ENCODE data around the gene EIF5A.

The EIF5A gene

DNA sequence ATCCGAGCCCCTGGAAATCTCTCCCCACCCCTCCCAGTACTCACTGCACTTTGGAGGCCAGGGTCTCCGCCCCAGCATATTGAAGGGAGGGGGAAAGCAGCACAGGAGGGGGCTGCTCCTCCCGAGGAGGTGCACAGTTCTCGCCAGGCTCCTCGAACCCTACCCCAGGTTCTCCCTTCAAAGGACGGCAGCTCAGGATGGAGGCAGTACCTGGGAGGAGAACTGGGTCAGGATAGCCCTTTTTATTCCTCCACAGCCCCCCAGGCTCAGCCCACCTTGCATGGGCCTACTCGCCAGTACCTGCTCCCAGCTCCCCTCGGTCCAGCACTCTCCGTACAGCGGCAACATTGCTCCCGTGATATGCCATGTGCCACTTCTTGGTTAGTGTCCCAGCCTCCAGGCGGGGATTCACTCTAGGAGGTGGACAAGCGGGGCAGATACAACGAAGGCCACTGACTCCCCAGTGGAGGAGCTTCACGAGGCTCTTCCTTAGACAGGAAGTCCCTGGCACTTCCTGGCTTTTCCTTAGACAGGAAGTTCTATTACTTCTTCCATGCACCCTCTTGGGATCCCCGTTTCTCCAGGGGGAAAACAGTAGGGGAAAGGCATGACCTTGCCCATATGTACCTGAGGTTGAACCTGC is 9.9 kb downstream of the EIF5A start:
- Histone ChIP-seq H3K9ac (ENCODE audit: low read length) (no peak overlapping the region), H3K4me3 (ENCODE audit: low read length) (no peak overlapping the region), H3K36me3 (ENCODE audit: control insufficient read depth, insufficient read depth, low read length, severe bottlenecking) (peaks cover 66% of the 10 kb centered on the region), H3K4me1 (ENCODE audit: control insufficient read depth, insufficient read depth, low read length) (peaks cover 29% of the 10 kb centered on the region), H3K27me3 (replicated peaks; ENCODE audit: control insufficient read depth, insufficient read depth, low read length) (no peaks in the 10 kb centered on the region), H3K9me3 (ENCODE audit: control insufficient read depth, low read length) (no peaks in the 10 kb centered on the region)
- no peak for DNase-seq (ENCODE audit: low read depth)

DNA sequence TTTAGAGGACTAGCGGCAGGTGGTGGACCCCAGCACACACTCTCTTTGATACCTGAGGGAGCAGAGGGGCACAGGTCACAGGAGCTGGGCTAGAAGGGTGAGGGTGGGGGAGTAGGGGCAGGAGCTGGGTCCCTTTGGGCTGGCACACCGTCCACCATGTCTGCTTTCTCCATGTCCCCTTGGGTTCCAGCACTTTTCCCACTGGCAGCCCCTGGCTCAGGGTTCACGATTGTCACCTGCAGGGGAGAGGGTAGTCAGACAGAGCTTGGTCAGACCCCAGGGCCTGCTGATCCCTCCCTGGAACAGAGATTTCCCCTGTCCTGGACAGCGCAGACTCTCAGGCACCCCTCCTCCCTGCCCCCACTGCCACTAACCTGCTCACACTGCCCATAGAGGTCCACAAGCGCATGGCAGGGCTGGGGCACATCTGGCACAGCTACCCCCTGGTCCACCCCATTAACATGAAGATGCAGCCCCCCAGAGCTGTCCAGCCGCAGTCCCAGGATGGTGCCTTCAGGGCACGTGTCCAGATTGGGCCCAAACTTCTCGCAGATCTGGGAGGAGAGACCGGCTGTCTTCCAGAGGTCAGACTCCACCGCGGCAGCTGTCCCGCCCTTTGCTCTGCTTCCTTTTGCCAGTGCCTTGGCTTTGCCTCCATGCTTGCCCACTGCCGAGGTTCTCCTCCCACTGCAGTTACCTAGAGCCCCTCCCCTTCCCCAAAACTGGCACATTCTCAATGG is 10.9 kb downstream of the EIF5A start:
- no peaks in the 10 kb centered on the region for H3K27me3 ChIP-seq (replicated peaks; ENCODE audit: control insufficient read depth, insufficient read depth, low read length)
- H3K4me1 ChIP-seq (ENCODE audit: control insufficient read depth, insufficient read depth, low read length): peaks cover 19% of the 10 kb centered on the region
- no peak overlapping the region for H3K9ac ChIP-seq (ENCODE audit: low read length)
- no peak for DNase-seq (ENCODE audit: low read depth)
- peaks cover 66% of the 10 kb centered on the region for H3K36me3 ChIP-seq (ENCODE audit: control insufficient read depth, insufficient read depth, low read length, severe bottlenecking)
- no peaks in the 10 kb centered on the region for H3K9me3 ChIP-seq (ENCODE audit: control insufficient read depth, low read length)
- H3K4me3 ChIP-seq (ENCODE audit: low read length): no peak overlapping the region

DNA sequence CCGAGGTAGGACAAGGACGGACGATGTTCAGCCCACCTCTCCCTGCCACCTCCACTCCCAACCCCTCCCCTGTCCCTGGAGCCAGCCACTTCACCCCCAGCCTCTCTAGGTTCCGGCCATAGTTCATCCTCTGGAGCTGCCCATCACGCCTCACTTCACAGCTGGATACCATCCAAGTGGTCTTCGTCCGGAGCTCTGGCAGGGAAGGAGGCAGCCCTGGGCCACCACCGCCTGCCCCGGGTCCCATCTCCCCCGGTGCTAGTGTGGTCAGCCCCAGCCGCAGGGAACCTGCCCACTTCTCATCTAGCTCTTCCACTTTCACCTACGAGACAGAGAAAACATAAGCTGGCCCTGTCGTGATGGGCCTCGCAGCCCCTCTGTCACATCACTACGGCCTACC is 14.0 kb downstream of the EIF5A start:
- no peaks in the 10 kb centered on the region for H3K4me1 ChIP-seq (ENCODE audit: control insufficient read depth, insufficient read depth, low read length)
- no peaks in the 10 kb centered on the region for H3K27me3 ChIP-seq (replicated peaks; ENCODE audit: control insufficient read depth, insufficient read depth, low read length)
- no peaks in the 10 kb centered on the region for H3K9me3 ChIP-seq (ENCODE audit: control insufficient read depth, low read length)
- H3K36me3 ChIP-seq (ENCODE audit: control insufficient read depth, insufficient read depth, low read length, severe bottlenecking): peaks cover 77% of the 10 kb centered on the region
- no peak overlapping the region for H3K9ac ChIP-seq (ENCODE audit: low read length)
- no peak for DNase-seq (ENCODE audit: low read depth)
- H3K4me3 ChIP-seq (ENCODE audit: low read length): no peak overlapping the region

DNA sequence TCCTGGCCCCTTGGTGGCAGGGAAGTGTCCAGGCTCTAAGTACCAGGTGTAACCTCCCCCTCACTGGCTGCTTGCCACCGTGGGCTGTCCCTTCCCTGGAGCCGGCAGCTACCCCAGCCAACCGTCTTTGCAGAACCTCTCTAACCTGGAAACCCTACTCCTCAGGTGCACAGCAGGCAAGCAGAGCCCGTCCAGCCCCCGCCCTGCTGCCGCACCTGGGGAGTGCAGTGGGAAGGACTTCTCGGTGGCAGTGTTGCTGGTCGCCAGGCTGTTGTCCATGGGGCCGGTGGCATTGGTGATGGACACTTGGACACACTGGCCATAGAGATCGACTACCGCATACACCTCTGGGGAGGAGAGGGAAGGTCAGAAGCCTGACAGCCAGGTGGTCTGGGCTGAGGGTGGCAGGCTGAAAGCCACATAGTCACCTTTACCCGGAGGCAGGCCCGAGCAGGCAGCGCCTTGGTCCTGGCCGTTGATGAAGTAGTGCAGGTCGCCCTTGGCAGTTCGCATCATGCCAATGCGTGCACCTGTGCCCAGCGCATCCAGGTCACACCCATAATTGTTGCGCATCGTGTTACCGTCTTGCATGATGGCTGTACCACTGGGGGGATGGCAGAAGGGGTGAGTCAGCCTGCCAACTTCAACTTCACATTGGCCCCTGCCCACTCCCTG is 15.2 kb downstream of the EIF5A start:
- no peak for DNase-seq (ENCODE audit: low read depth)
- Histone ChIP-seq H3K27me3 (replicated peaks; ENCODE audit: control insufficient read depth, insufficient read depth, low read length) (no peaks in the 10 kb centered on the region), H3K4me3 (ENCODE audit: low read length) (no peak overlapping the region), H3K9me3 (ENCODE audit: control insufficient read depth, low read length) (no peaks in the 10 kb centered on the region), H3K36me3 (ENCODE audit: control insufficient read depth, insufficient read depth, low read length, severe bottlenecking) (peaks cover 71% of the 10 kb centered on the region), H3K4me1 (ENCODE audit: control insufficient read depth, insufficient read depth, low read length) (peaks cover 2% of the 10 kb centered on the region), H3K9ac (ENCODE audit: low read length) (no peak overlapping the region)

DNA sequence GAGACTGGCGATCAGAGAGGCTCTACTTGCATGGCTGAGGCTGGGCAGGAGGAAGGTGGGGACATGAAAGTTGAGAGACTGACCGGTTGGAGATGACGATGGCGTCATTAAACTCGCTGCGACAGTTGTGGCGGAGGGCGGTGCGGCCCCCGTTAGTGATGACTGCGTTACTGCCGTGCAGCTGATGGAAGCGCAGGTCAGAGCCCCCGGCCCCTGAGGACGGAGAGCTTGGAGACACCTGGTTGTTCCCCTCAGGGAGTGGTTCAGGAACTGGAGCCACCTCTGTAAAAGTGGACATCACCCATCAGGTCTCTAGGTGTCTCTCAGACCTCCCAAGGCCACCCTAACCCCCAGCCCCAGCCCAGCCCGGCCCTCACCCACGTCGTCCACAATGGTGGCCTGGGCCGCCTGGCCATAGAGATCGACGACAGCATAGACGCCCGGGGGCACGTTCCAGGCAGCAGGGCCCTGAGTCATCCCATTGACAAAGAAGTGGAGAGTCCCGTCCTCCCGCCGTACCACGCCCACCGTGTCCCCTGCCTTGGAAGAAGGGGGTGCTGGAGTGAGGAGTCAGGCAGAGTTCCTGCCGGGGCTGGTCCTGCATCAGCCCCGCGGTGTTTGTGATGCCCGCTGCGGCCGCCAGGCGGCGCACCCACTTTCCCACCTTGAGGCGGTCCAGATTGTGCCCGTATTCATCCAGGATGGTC is 16.5 kb downstream of the EIF5A start:
- H3K27me3 ChIP-seq (replicated peaks; ENCODE audit: control insufficient read depth, insufficient read depth, low read length): no peaks in the 10 kb centered on the region
- no peak overlapping the region for H3K9ac ChIP-seq (ENCODE audit: low read length)
- H3K4me1 ChIP-seq (ENCODE audit: control insufficient read depth, insufficient read depth, low read length): peaks cover 12% of the 10 kb centered on the region
- no peaks in the 10 kb centered on the region for H3K9me3 ChIP-seq (ENCODE audit: control insufficient read depth, low read length)
- peaks cover 59% of the 10 kb centered on the region for H3K36me3 ChIP-seq (ENCODE audit: control insufficient read depth, insufficient read depth, low read length, severe bottlenecking)
- DNase-seq (ENCODE audit: low read depth): peak; percentile 59
- no peak overlapping the region for H3K4me3 ChIP-seq (ENCODE audit: low read length)

DNA sequence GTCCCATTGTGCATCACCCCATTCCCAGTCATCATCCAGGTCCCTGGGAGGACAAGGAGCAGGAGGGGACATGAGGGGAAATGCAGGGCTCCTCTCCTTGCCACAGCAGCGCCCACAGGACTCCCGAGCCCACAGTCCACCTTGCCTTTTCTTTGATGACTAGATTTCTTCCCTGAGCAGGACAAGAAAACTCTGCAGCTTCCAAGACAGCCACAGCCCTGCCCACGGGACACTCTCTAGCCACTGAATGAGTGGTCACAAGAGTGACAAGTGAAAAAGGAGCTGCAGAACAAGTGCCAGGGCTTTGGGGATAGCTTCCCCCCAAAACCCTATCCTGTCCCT is 17.0 kb downstream of the EIF5A start:
- H3K36me3 ChIP-seq (ENCODE audit: control insufficient read depth, insufficient read depth, low read length, severe bottlenecking): peaks cover 57% of the 10 kb centered on the region
- no peaks in the 10 kb centered on the region for H3K27me3 ChIP-seq (replicated peaks; ENCODE audit: control insufficient read depth, insufficient read depth, low read length)
- H3K9me3 ChIP-seq (ENCODE audit: control insufficient read depth, low read length): no peaks in the 10 kb centered on the region

DNA sequence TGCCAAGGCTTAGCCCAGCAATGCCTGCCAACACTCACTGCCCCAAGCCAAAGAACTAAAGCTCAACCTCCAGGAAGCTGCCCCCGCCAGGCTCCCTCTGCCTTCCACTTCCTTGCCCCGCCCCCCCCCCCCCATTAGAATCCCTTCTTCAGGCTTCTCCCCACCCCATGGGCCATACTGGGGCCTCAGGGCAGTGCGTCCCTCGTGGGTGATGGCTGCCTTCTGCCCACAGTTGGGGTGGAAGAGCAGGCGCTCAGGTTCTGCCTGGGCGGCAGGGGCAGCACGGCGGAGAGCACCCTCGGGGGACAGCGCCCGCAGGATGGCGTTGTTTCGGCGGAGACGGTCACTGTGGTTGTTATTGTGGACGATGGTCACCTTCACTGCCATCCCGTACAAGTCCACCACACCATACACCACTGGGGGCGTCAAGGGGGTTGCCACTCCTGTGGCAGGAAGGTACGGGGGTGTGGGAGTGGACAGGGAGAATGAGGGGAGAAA is 17.7 kb downstream of the EIF5A start:
- H3K9me3 ChIP-seq (ENCODE audit: control insufficient read depth, low read length): no peaks in the 10 kb centered on the region
- H3K36me3 ChIP-seq (ENCODE audit: control insufficient read depth, insufficient read depth, low read length, severe bottlenecking): peaks cover 57% of the 10 kb centered on the region
- no peak for DNase-seq (ENCODE audit: low read depth)
- no peak overlapping the region for H3K9ac ChIP-seq (ENCODE audit: low read length)
- H3K4me3 ChIP-seq (ENCODE audit: low read length): no peak overlapping the region
- no peaks in the 10 kb centered on the region for H3K27me3 ChIP-seq (replicated peaks; ENCODE audit: control insufficient read depth, insufficient read depth, low read length)
- peaks cover 12% of the 10 kb centered on the region for H3K4me1 ChIP-seq (ENCODE audit: control insufficient read depth, insufficient read depth, low read length)

More for the DNA sequence above, 17.0 kb downstream of the EIF5A start:
- Histone ChIP-seq H3K4me3 (ENCODE audit: low read length) (no peak overlapping the region), H3K9ac (ENCODE audit: low read length) (no peak overlapping the region), H3K4me1 (ENCODE audit: control insufficient read depth, insufficient read depth, low read length) (peaks cover 12% of the 10 kb centered on the region)
- DNase-seq (ENCODE audit: low read depth): no peak

DNA sequence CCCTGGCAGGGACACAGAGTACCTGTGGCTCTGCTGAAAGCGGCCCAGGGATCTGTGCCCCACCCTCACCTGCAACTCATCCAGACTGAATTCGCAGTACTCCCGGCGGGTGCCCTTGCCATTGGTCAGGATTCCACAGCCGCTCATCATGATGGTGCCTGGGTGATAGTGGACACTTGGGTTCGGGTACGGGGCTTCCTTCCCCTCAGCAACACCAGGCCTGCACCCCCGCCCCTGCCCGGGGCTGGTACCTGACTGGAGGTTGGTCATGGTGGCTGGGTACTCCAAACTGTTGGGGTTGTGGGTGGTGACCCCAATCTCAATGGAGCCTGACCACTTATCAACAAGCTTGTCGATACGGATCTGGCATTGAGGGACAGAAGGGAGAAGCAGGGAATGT is 18.8 kb downstream of the EIF5A start:
- H3K27me3 ChIP-seq (replicated peaks; ENCODE audit: control insufficient read depth, insufficient read depth, low read length): no peaks in the 10 kb centered on the region
- no peak overlapping the region for H3K4me3 ChIP-seq (ENCODE audit: low read length)
- peaks cover 15% of the 10 kb centered on the region for H3K4me1 ChIP-seq (ENCODE audit: control insufficient read depth, insufficient read depth, low read length)
- no peak for DNase-seq (ENCODE audit: low read depth)
- H3K36me3 ChIP-seq (ENCODE audit: control insufficient read depth, insufficient read depth, low read length, severe bottlenecking): peaks cover 46% of the 10 kb centered on the region
- no peak overlapping the region for H3K9ac ChIP-seq (ENCODE audit: low read length)
- H3K9me3 ChIP-seq (ENCODE audit: control insufficient read depth, low read length): no peaks in the 10 kb centered on the region

DNA sequence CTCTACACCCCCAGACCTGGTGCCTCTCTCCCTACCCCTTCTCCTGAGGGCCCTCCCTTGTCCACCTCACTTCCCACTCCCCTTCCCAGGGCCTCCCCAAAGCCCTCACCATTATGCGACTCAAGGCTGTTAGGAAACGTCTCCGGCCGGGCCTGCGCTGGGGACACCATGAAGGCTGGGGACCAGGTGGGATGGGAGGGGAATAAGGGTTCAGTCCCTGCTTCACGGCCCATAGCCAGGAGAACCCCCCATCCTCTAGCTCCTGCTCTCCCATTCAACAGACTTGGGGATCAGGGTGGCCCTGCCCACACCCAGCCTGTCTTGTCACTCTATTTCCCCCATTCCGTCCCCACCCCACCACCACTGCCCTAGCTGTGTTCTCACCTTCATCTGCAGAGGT is 19.6 kb downstream of the EIF5A start:
- Histone ChIP-seq H3K4me3 (ENCODE audit: low read length) (no peak overlapping the region), H3K9ac (ENCODE audit: low read length) (no peak overlapping the region), H3K27me3 (replicated peaks; ENCODE audit: control insufficient read depth, insufficient read depth, low read length) (no peaks in the 10 kb centered on the region), H3K4me1 (ENCODE audit: control insufficient read depth, insufficient read depth, low read length) (peaks cover 15% of the 10 kb centered on the region), H3K9me3 (ENCODE audit: control insufficient read depth, low read length) (no peaks in the 10 kb centered on the region), H3K36me3 (ENCODE audit: control insufficient read depth, insufficient read depth, low read length, severe bottlenecking) (peaks cover 38% of the 10 kb centered on the region)
- DNase-seq (ENCODE audit: low read depth): no peak

DNA sequence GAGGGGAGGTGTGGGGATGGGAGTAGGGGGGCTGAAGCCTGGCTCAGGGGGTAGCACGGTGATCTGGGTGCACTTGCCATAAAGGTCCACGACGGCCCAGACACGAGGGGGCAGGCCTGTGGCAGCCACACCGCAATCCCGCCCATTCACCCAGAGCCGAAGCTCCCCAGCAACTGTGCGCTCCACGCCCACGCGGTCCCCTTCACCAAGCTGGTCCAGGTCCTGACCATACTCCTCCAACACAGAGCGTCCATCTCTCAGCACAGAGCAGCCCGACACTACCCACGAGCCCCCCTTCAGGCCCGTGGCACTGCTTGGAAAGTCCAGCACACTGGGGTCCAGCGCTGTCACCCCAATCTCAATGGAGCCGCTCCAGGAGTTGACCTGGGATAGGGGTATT is 20.1 kb downstream of the EIF5A start:
- H3K9me3 ChIP-seq (ENCODE audit: control insufficient read depth, low read length): no peaks in the 10 kb centered on the region
- no peak overlapping the region for H3K9ac ChIP-seq (ENCODE audit: low read length)
- H3K36me3 ChIP-seq (ENCODE audit: control insufficient read depth, insufficient read depth, low read length, severe bottlenecking): peaks cover 33% of the 10 kb centered on the region
- H3K27me3 ChIP-seq (replicated peaks; ENCODE audit: control insufficient read depth, insufficient read depth, low read length): no peaks in the 10 kb centered on the region
- DNase-seq (ENCODE audit: low read depth): no peak
- peaks cover 15% of the 10 kb centered on the region for H3K4me1 ChIP-seq (ENCODE audit: control insufficient read depth, insufficient read depth, low read length)
- no peak overlapping the region for H3K4me3 ChIP-seq (ENCODE audit: low read length)

DNA sequence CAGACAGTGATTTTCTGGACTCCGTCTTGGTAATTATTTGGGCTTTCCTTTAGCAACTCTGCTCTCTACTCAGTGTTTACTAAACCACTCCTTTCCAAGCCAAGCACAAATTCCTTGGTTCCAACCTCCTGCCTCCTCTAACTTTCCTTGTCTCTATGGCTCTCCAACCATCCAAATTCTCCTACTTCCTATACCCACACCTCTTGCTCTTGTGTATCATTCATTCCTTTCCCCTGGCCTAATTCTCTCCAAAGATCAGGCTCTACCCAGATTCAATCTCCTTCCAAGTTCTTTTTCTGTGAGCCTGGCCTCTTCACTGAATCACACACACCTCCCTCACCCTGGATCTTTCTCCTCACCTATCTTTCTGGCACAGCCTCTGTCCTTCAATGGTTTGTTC is 20.6 kb downstream of the EIF5A start:
- H3K36me3 ChIP-seq (ENCODE audit: control insufficient read depth, insufficient read depth, low read length, severe bottlenecking): peaks cover 28% of the 10 kb centered on the region
- peak overlapping the region; percentile 92 for H3K4me3 ChIP-seq (ENCODE audit: low read length)
- no peak for DNase-seq (ENCODE audit: low read depth)
- no peaks in the 10 kb centered on the region for H3K27me3 ChIP-seq (replicated peaks; ENCODE audit: control insufficient read depth, insufficient read depth, low read length)
- no peaks in the 10 kb centered on the region for H3K9me3 ChIP-seq (ENCODE audit: control insufficient read depth, low read length)
- peak overlapping the region; percentile 96 for H3K9ac ChIP-seq (ENCODE audit: low read length)
- peaks cover 15% of the 10 kb centered on the region for H3K4me1 ChIP-seq (ENCODE audit: control insufficient read depth, insufficient read depth, low read length)

Measured in adipocyte (in vitro differentiated cells).